ENCODE measurements around the gene VPS13C.

Gene VPS13C

DNA sequence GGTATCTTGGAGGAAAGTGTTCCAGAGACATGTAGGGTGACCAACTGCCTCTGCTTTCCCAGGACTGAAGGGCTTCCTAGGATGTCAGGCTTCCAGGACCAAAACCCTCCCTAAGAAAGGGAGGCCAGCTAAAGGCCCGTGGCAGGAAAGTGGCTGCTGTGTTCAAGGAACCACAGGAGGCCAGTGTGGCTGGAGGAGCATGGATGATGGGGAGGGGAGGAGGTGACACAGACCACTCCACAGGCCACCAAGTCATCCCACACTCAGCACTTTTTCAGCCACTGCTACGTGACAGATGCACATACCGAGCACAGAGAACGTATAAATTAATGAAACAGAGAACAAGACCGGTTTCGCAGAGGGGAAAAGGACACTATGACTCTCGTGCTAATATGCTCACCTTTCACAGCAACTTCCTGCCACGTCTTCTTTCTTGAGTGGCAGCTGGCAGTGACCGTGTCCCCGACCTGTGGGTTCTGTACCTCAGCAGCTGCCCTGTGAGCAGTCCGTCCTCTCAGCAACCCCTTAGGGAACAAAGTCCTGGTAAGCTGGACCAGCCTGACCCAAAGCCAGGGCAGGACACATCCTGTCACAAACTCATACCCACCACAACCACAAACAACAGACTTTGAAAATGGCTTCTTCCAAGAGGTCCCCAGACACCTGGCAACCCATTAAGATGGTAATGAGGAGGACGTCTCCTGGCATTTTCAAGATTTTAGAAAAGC lies 244.7 kb downstream of the VPS13C start:
- no peak for DNase-seq

DNA sequence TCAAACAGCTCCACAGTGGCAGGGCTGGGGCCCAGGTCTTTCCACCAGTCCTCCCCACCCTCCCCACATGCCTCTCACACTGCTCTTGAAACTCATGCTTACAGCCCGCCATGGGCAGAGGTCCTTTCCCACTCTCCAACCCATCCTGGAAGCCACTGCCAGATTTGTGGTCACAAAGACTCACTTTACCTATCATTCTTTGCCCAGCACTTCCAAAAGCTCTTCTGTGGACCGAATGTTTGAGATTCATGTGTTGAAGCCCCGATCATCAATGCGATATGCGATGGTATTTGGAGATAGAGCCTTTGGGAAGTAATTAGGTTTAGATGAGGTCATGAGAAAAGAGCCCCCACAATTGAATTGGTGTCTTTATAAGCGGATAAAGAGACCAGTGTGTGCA lies 247.8 kb downstream of the VPS13C start:
- DNase-seq, result no peak

DNA sequence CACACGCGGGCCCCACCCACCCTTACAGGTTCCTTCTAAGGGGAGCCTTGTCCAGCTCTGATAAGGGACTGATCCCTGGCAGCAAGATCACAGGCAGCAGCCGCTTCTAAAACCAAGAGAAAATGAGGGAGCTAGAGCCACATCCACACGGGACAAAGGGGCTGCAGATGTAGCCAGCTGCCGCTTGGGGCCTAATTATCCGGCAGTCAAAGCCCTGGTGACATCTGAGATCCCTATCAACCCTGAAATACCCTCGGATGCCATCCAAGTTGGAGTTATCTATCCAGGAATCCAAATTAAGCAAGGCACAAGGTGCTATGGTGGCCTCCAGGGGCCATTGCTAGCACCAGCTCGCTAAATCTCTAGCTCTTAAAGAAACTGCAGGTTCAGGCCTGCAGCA lies 248.3 kb downstream of the VPS13C start:
- no peak for DNase-seq

DNA sequence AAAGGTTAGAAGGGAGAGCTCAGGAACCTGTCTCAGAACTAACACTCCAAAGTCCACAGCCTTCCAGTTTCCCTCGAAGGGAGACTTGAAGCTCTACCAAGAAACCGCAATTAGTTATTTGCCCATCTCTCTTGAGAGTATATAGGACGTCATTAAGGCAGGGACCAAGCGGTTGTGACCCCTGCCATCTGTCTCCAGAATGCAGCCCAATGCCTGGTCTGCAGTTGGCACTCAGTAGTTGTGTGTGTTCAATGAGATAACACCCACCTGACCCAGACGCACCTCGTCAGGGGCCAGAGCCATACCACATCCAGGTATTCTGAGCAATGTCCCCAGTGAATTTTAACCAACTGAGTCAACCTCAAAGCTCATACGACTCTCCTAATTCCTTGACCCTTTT lies 251.0 kb downstream of the VPS13C start:
- DNase-seq, result no peak

DNA sequence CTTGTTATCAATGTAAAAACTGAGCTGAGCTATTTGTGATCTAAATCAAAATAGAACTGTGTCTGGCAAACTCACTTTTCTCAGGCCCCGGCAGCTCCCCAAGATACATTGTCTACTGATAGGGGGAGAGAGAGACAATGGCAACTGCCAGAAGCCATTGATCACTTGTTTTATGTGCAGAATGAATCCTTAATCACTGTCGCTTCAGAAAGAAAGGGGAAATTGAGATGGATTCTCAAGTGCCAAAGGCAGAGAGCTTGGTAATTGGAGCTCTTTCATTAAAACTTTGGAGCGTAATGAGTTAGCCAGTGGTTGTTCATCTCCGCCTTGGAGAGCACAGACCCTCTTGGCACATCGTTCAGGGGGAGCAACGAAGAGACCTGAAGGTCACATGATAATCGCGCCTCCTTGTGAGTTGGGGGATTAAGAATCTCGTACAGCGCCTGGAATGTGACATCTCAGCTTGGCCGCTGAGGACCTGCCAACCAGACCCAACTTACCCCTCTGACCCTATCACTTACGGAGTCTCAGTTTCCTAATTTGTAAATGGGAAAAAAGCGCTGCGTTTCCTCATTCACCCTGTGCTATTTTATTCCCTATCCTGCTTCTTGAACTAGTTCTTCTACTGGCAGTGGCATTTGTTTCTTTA lies 252.8 kb downstream of the VPS13C start:
- DNase-seq, result no peak
